Natural killer cell (primary cell): ENCODE results near the gene MRPS34. TPM values are rescaled to one million over a fixed set of nuclear protein-coding genes. Genes with fewer than 3 reads are reported as not detected.

Experiments used
- ATAC-seq, 3 donors: fragments of 150-1000 bp in 2 of 3; fragments of 200-7000 bp in 1 of 3; cut with Tn5 transposase; 1 replicate in 1 of 3; 2 replicates in 2 of 3; pipeline ENCODE4 v1.10.0; 2021; ENCODE audit warnings: mild to moderate bottlenecking in 2 of 3, moderate library complexity in 2 of 3
- DNase-seq, 2 donors: peaks; one replicate each; pipeline versions ENCODE4 v3.0.0 to v3.0.0-alpha.2; 2013 to 2021; ENCODE audit warnings: mixed read lengths in 1 of 2
- H3K27ac ChIP-seq: one replicate; pipeline ENCODE4 v1.5.1; 2013; ENCODE audit warnings: mild to moderate bottlenecking, low read length
- H3K27me3 ChIP-seq: one replicate; pipeline ENCODE4 v1.6.1; 2013; ENCODE audit warnings: low read length; ENCODE audit not compliant: control insufficient read depth, insufficient read depth
- H3K36me3 ChIP-seq: one replicate; pipeline ENCODE4 v1.6.1; 2013; ENCODE audit warnings: low read length; ENCODE audit not compliant: control insufficient read depth, insufficient read depth
- H3K4me1 ChIP-seq: one replicate; pipeline ENCODE4 v1.6.1; 2013; ENCODE audit warnings: low read length; ENCODE audit not compliant: control insufficient read depth, insufficient read depth
- H3K4me3 ChIP-seq: one replicate; pipeline ENCODE4 v1.5.1; 2013; ENCODE audit warnings: low read length
- H3K9me3 ChIP-seq: one replicate; pipeline ENCODE4 v1.6.1; 2013; ENCODE audit warnings: low read length; ENCODE audit not compliant: control insufficient read depth, insufficient read depth
- H3K27ac Mint-ChIP-seq, 2 donors: one replicate each; pipeline ENCODE4 v1.8.0; 2022; ENCODE audit warnings: mild to moderate bottlenecking in 2 of 2, mixed read lengths in 2 of 2, moderate library complexity in 1 of 2
- H3K27me3 Mint-ChIP-seq, 2 donors: one replicate each; pipeline ENCODE4 v1.8.0; 2022; ENCODE audit warnings: low read depth in 2 of 2, mixed read lengths in 2 of 2
- H3K36me3 Mint-ChIP-seq: one replicate; pipeline ENCODE4 v1.8.0; 2022; ENCODE audit warnings: mixed read lengths
- H3K4me1 Mint-ChIP-seq, 2 donors: one replicate each; pipeline ENCODE4 v1.8.0; 2022; ENCODE audit warnings: mixed read lengths in 2 of 2
- H3K4me3 Mint-ChIP-seq: one replicate; pipeline ENCODE4 v1.8.0; 2022; ENCODE audit warnings: mild to moderate bottlenecking, moderate library complexity, mixed read lengths
- H3K9me3 Mint-ChIP-seq, 2 donors: one replicate each; pipeline ENCODE4 v1.8.0; 2022; ENCODE audit warnings: mixed read lengths in 2 of 2
- CTCF ChIP-seq: fragments of 200-600 bp; IDR thresholded peaks from one replicate; pipeline ENCODE4 v1.8.0; 2022; ENCODE audit warnings: antibody characterized with exemption
- WGBS: methylation state at CpG from one replicate; pipeline ENCODE4 v1.1.7; 2013; ENCODE audit warnings: missing lambda C conversion rate; ENCODE audit not compliant: insufficient coverage; 5-methylcytosine and 5-hydroxymethylcytosine counted together
- intact Hi-C: fragments of 100-400 bp; cut with micrococcal nuclease; formaldehyde crosslinking; loops from one replicate; pipeline ENCODE4 v1.14.2; 2022
- total RNA-seq, 4 donors: library from RNA; stranded (reverse); fragments of 120-200 nt in 1 of 4; gene quantifications; one replicate each; pipeline versions ENCODE4 v1.2.3 to v1.2.4, GENCODE V29; 2013 to 2022

The MRPS34 gene
- total RNA-seq, 3 donors from 2014 or later (not counting 1 experiment from before 2014, with no cell fraction given), result 26.5 to 42.0 (median 41.4) TPM

- Mint-ChIP-seq H3K4me1 (peaks cover 7 to 8% of the 10 kb centered on the region in 2 donors), H3K27ac (no peak overlapping the region), H3K9me3 (no peaks in the 10 kb centered on the region), H3K4me3 (no peak overlapping the region), H3K27me3 (no peaks in the 10 kb centered on the region), H3K36me3 (no peaks in the 10 kb centered on the region)
- DNase-seq (no peak), ATAC-seq (no peak)
- H3K27ac ChIP-seq, result no peak overlapping the region
- intact Hi-C loops, result no loop called here
- 94% methylated on average over 16 of the region's 16 CpGs for WGBS
- no peaks in the 10 kb centered on the region for H3K4me1 ChIP-seq
- H3K27me3 ChIP-seq, result no peaks in the 10 kb centered on the region
- H3K9me3 ChIP-seq, result no peaks in the 10 kb centered on the region
- H3K4me3 ChIP-seq, result no peak overlapping the region
- peaks cover 18% of the 10 kb centered on the region for H3K36me3 ChIP-seq
- no peak for TF ChIP-seq CTCF
Observed at GRCh38 chr16:1810536-1810935, 37.6 kb upstream of the MRPS34 start.

GRCh38 chr16:1810106-1810505 lies 37.2 kb upstream of the MRPS34 start:
- H3K4me1 Mint-ChIP-seq, result peaks cover 7 to 8% of the 10 kb centered on the region in 2 donors
- Histone ChIP-seq H3K27ac (no peak overlapping the region), H3K27me3 (no peaks in the 10 kb centered on the region), H3K36me3 (peaks cover 16% of the 10 kb centered on the region), H3K4me1 (no peaks in the 10 kb centered on the region), H3K4me3 (no peak overlapping the region), H3K9me3 (no peaks in the 10 kb centered on the region)
- TF ChIP-seq CTCF, result no peak
- no peaks in the 10 kb centered on the region for H3K9me3 Mint-ChIP-seq
- H3K4me3 Mint-ChIP-seq, result no peak overlapping the region
- ATAC-seq (no peak), DNase-seq (no peak)
- H3K27me3 Mint-ChIP-seq, result no peaks in the 10 kb centered on the region
- 96% methylated on average over 11 of the region's 16 CpGs for WGBS
- H3K36me3 Mint-ChIP-seq, result no peaks in the 10 kb centered on the region
- no peak overlapping the region for H3K27ac Mint-ChIP-seq
- intact Hi-C loops, result no loop called here

- Histone ChIP-seq H3K4me3 (no peak overlapping the region), H3K27ac (no peak overlapping the region), H3K4me1 (no peaks in the 10 kb centered on the region), H3K9me3 (no peaks in the 10 kb centered on the region), H3K36me3 (peaks cover 16% of the 10 kb centered on the region), H3K27me3 (no peaks in the 10 kb centered on the region)
- H3K27me3 Mint-ChIP-seq, result no peaks in the 10 kb centered on the region
- no peak for TF ChIP-seq CTCF
- H3K4me1 Mint-ChIP-seq, result peaks cover 7 to 8% of the 10 kb centered on the region in 2 donors
- no peak for DNase-seq
- H3K36me3 Mint-ChIP-seq, result no peaks in the 10 kb centered on the region
- 91% methylated on average over 28 of the region's 28 CpGs for WGBS
- no peak overlapping the region for H3K27ac Mint-ChIP-seq
- ATAC-seq, result no peak
- no peaks in the 10 kb centered on the region for H3K9me3 Mint-ChIP-seq
- intact Hi-C loops, result no loop called here
- no peak overlapping the region for H3K4me3 Mint-ChIP-seq
Observed at GRCh38 chr16:1809281-1809801, 36.4 kb upstream of the MRPS34 start.

GRCh38 chr16:1808691-1809090 lies 35.8 kb upstream of the MRPS34 start:
- no peak for TF ChIP-seq CTCF
- intact Hi-C loops, result no loop called here
- Mint-ChIP-seq H3K27ac (no peak overlapping the region), H3K9me3 (no peaks in the 10 kb centered on the region), H3K36me3 (no peaks in the 10 kb centered on the region), H3K27me3 (no peaks in the 10 kb centered on the region), H3K4me3 (no peak overlapping the region), H3K4me1 (peaks cover 7 to 8% of the 10 kb centered on the region in 2 donors)
- Histone ChIP-seq H3K36me3 (peaks cover 16% of the 10 kb centered on the region), H3K4me1 (no peaks in the 10 kb centered on the region), H3K27ac (no peak overlapping the region), H3K4me3 (no peak overlapping the region), H3K27me3 (no peaks in the 10 kb centered on the region), H3K9me3 (no peaks in the 10 kb centered on the region)
- 89% methylated on average over 17 of the region's 18 CpGs for WGBS
- no peak for DNase-seq
- no peak for ATAC-seq
